Parathyroid adenoma (tissue), 2 donors: ENCODE measurements around the gene ARHGAP26.
"Not testable (repeated sequence)": the region's sequence is repeated elsewhere in the genome, so short reads cannot be mapped to it uniquely, and the experiment has no call there.

ENCODE experiments used
- H2AFZ ChIP-seq: fragments of 300-600 bp; sonication (generic); one replicate; pipeline ENCODE4 v1.7.0; 2017; ENCODE audit warnings: antibody characterized with exemption, mild to moderate bottlenecking
- H3K27ac ChIP-seq: fragments of 300-600 bp; sonication (generic); one replicate; pipeline ENCODE4 v1.7.0; 2017
- H3K27me3 ChIP-seq: fragments of 300-600 bp; sonication (generic); one replicate; pipeline ENCODE4 v1.7.0; 2017; ENCODE audit warnings: low read length; ENCODE audit not compliant: control insufficient read depth, insufficient read depth
- H3K36me3 ChIP-seq: fragments of 300-600 bp; sonication (generic); one replicate; pipeline ENCODE4 v1.7.0; 2017; ENCODE audit warnings: low read length; ENCODE audit not compliant: control insufficient read depth, insufficient read depth
- H3K4me1 ChIP-seq: fragments of 300-600 bp; sonication (generic); one replicate; pipeline ENCODE4 v1.7.0; 2017; ENCODE audit warnings: control low read depth
- H3K4me2 ChIP-seq: fragments of 300-600 bp; sonication (generic); one replicate; pipeline ENCODE4 v1.7.0; 2017; ENCODE audit warnings: low read length
- H3K4me3 ChIP-seq: fragments of 300-600 bp; sonication (generic); one replicate; pipeline ENCODE4 v1.7.0; 2017; ENCODE audit warnings: low read depth, low read length
- H3K79me2 ChIP-seq: fragments of 300-600 bp; sonication (generic); one replicate; pipeline ENCODE4 v1.7.0; 2017; ENCODE audit warnings: control low read depth
- H3K9ac ChIP-seq: fragments of 300-600 bp; sonication (generic); one replicate; pipeline ENCODE4 v1.7.0; 2017; ENCODE audit warnings: mild to moderate bottlenecking
- H3K9me3 ChIP-seq: fragments of 300-600 bp; sonication (generic); one replicate; pipeline ENCODE4 v1.7.0; 2017; ENCODE audit warnings: low read length; ENCODE audit not compliant: control insufficient read depth
- CTCF ChIP-seq: fragments of 300-600 bp; sonication (generic); IDR thresholded peaks from one replicate; pipeline ENCODE4 v1.7.0; 2017; ENCODE audit warnings: antibody characterized with exemption, mild to moderate bottlenecking
- donor health status: primary hyperparathyroidism.

Gene ARHGAP26

DNA sequence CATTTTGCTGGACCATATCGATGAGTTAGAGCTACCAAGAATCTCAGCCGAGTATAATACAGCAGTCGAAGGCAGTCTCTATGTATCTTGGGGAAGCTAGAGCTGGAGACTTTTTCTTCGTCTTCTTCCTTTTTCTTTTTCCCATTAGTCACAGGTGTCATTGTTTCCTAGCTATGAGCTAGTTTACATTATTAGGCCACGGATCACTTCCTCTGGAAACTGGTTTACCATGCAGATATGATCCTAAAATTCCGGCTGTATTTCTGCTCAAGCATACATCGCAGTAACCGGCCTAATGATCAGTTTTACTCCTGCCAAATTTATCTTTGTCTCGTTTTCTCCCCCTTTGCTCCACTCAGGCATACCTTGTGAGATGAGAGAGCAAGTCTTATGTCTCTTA lies 312.8 kb downstream of the ARHGAP26 start:
- H3K27ac ChIP-seq = no peak overlapping the region
- H3K4me3 ChIP-seq = no peak overlapping the region
- no peaks in the 10 kb centered on the region for H3K4me1 ChIP-seq
- H3K36me3 ChIP-seq = no peaks in the 10 kb centered on the region
- H3K9ac ChIP-seq = no peak overlapping the region
- no peak overlapping the region for H3K4me2 ChIP-seq
- no peaks in the 10 kb centered on the region for H3K27me3 ChIP-seq
- H3K9me3 ChIP-seq = no peaks in the 10 kb centered on the region
- no peak overlapping the region for H2AFZ ChIP-seq
- H3K79me2 ChIP-seq = no peaks in the 10 kb centered on the region
- TF ChIP-seq CTCF = no peak

GRCh38 chr5:143084407-143084806 lies 314.2 kb downstream of the ARHGAP26 start:
- H3K27ac ChIP-seq = no peak overlapping the region
- TF ChIP-seq CTCF = no peak
- H3K9me3 ChIP-seq = no peaks in the 10 kb centered on the region
- no peak overlapping the region for H3K4me3 ChIP-seq
- no peak overlapping the region for H3K9ac ChIP-seq
- no peaks in the 10 kb centered on the region for H3K4me1 ChIP-seq
- H3K4me2 ChIP-seq = no peak overlapping the region
- H3K27me3 ChIP-seq = no peaks in the 10 kb centered on the region
- H3K36me3 ChIP-seq = no peaks in the 10 kb centered on the region
- H2AFZ ChIP-seq = no peak overlapping the region
- no peaks in the 10 kb centered on the region for H3K79me2 ChIP-seq

DNA sequence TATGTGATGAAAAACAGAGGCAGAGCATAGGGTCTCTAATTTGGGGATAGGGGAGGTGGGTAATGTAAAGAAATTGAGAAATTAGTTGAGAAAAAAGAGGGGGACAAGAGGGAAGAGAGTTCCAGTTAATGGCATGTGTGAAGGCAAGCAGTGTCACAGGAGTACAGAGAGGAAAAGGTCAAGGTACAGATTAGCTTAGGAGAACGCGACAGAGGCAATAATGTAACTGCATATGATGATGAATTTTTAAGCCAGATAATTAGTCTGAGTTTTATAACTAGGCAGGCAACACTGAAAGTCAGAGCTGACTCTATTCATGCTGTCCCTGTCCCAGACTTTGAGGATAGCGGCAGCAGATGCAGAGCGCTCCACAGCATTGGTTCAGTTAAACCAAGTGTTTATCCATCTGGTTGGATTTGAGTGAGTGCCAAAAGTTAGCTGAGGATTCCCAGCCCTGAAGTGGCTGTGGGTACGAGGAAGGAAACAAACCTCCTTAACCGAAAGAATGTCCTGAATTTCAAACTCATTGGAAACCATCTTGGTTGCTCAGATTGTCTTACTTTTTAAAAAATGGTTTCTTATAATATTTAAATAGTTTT lies 315.2 kb downstream of the ARHGAP26 start:
- no peak for TF ChIP-seq CTCF
- Histone ChIP-seq H3K9ac (no peak overlapping the region), H2AFZ (no peak overlapping the region), H3K4me2 (no peak overlapping the region), H3K27ac (no peak overlapping the region), H3K4me1 (no peaks in the 10 kb centered on the region), H3K4me3 (no peak overlapping the region), H3K79me2 (no peaks in the 10 kb centered on the region), H3K9me3 (no peaks in the 10 kb centered on the region), H3K36me3 (no peaks in the 10 kb centered on the region), H3K27me3 (no peaks in the 10 kb centered on the region)

DNA sequence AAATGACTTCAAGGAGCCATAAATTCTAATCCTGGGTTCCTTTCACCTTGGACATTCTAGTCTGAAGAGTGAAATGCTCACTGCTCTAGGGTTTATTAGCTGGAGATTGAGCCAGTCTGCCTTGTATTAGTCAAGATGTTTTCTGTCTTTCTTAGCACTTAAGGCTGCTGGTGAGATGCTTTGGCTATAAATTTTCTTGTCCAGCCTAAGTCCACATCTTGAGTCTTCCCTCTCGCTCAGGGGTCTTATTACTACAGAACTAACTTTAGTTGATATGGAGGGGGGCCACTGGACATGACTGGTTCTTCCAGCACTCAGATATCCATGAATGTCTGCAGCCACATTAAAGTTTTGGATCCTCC lies 316.4 kb downstream of the ARHGAP26 start:
- Histone ChIP-seq H2AFZ (no peak overlapping the region), H3K79me2 (no peaks in the 10 kb centered on the region), H3K27ac (no peak overlapping the region), H3K4me2 (no peak overlapping the region), H3K27me3 (no peaks in the 10 kb centered on the region), H3K9me3 (no peaks in the 10 kb centered on the region), H3K36me3 (no peaks in the 10 kb centered on the region), H3K9ac (no peak overlapping the region), H3K4me1 (no peaks in the 10 kb centered on the region), H3K4me3 (no peak overlapping the region)
- TF ChIP-seq CTCF = no peak

- no peaks in the 10 kb centered on the region for H3K27me3 ChIP-seq
Measured at GRCh38 chr5:143086908-143087637, 316.9 kb downstream of the ARHGAP26 start.

GRCh38 chr5:143088702-143089101 lies 318.5 kb downstream of the ARHGAP26 start:
- not testable (repeated sequence) for H3K79me2 ChIP-seq, H3K4me1 ChIP-seq, H3K36me3 ChIP-seq, H2AFZ ChIP-seq, H3K4me2 ChIP-seq, H3K9ac ChIP-seq, H3K9me3 ChIP-seq, H3K27me3 ChIP-seq, H3K4me3 ChIP-seq, H3K27ac ChIP-seq

More at GRCh38 chr5:143086908-143087637, 316.9 kb downstream of the ARHGAP26 start:
- no peak for TF ChIP-seq CTCF
- Histone ChIP-seq H3K9me3 (no peaks in the 10 kb centered on the region), H2AFZ (no peak overlapping the region), H3K4me1 (no peaks in the 10 kb centered on the region), H3K79me2 (no peaks in the 10 kb centered on the region), H3K9ac (no peak overlapping the region), H3K4me2 (no peak overlapping the region), H3K4me3 (no peak overlapping the region), H3K27ac (no peak overlapping the region), H3K36me3 (no peaks in the 10 kb centered on the region)

DNA sequence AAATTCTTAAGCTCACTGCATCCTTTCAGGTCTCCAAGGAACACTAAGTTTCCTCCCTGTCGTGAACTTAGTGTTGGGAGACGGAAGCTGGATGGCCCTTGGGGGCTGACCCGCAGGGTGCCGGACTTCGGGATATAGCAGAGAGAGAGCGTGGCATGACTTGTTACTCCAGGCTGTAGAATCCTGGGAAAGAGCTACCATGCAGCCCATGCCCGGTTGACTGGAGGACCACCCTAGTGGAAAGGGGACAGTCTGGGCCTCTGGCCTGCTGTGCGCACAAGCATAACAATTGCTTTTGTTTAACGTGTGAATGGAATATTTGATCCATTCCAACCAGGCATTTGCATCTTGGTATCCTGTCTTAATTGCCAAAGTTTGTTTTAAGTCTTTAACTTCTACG lies 319.9 kb downstream of the ARHGAP26 start:
- H3K9ac ChIP-seq, H3K4me3 ChIP-seq, H3K79me2 ChIP-seq, H3K27me3 ChIP-seq, H3K4me2 ChIP-seq, H3K9me3 ChIP-seq, H3K4me1 ChIP-seq, H2AFZ ChIP-seq, H3K36me3 ChIP-seq, H3K27ac ChIP-seq: not testable (repeated sequence)
